H54 (cell line): ENCODE results near the gene PPP1R13L.
"Not testable (repeated sequence)": the region's sequence is repeated elsewhere in the genome, so short reads cannot be mapped to it uniquely, and the experiment has no call there.

Source experiments
- DNase-seq: peaks from one replicate; pipeline ENCODE4 v3.0.0; 2011; ENCODE audit warnings: low spot score, mixed read lengths; ENCODE audit not compliant: insufficient read length
- FAIRE-seq: peaks from 3 replicates; lab custom pipeline; 2011; peaks lifted over from hg19 to GRCh38; lab: Jason Lieb, UNC
- POLR2A ChIP-seq: IDR thresholded peaks from 2 replicates; pipeline ENCODE4 v1.6.1; 2011; ENCODE audit warnings: low read depth, mild to moderate bottlenecking, low read length

Gene PPP1R13L

DNA sequence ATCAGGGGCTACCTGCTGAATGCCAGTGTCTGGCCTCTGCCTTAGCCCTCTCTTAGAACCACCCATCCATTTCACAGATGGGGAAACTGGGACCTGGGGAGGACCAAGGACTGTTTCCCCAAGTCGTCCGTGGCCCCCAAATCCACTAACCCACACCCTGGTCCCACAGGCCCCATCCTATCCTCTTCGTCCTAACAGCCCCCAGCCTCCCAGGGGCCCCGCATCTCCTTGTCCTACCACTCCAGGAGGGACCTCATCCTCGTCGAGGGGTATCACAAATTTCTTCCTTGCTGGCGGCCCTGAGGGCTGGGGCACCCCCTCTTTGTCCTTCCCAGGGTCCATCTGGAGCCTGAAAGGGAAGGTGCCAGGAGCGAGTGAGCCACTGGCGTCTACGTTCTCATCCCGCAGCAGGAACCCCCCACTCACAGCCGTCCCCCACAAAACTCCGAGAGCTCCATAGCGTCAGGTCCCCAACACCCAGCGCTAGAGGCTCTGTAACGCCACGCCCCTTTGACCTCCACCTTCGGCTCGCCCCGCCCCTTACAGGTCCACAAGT lies 18.2 kb upstream of the PPP1R13L start:
- no peak for DNase-seq
- no peak for FAIRE-seq
- no peak for TF ChIP-seq POLR2A

DNA sequence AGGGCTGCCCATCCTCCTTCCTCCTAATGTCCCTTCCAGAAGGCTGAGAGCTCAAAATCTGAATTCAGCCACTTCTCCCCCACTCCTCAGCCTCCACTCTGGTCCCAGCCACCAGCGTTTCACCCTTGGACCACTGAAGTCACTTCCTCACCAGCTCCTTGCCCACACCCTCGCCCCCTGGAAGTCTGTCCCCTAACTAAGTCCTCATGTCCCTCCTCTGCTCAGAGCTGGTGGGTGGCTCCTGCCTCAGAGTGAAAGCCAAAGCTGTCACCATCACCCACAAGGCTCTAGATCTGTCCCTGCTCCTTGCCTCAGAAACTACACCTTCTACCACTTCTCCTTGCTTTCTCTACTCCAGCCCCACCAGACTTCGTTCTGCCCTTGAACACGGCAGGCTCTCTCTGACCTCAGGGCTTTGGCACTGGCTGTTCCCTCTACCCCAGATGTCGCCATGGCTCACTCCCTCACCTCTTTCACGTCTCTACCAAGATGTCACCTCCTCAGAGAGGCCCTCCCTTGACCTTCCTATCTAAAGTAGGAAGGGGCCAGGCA lies 17.2 kb upstream of the PPP1R13L start:
- no peak for DNase-seq
- TF ChIP-seq POLR2A: no peak
- FAIRE-seq: no peak

GRCh38 chr19:45420871-45421270 lies 16.0 kb upstream of the PPP1R13L start:
- no peak for DNase-seq
- no peak for TF ChIP-seq POLR2A
- no peak for FAIRE-seq

DNA sequence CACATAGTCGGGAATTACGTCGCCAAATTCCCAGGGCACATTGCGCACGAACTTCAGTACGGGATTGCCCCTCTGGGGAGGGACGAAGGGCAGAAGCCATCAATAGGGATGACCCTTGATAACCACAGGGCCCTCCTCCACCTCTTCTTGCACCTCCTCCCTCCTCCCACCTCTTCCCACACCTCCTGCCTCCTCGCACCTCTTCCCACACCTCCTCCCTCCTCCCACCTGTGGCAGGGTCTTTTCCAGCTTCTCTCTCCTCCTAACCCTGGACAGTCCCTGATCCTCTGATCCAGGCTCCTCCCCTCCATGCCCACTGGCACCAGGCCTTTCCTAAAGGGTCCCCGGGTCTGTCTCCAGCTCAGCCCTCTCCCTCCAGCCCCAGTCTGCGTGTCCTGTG lies 15.5 kb upstream of the PPP1R13L start:
- no peak for TF ChIP-seq POLR2A
- DNase-seq (no peak), FAIRE-seq (no peak)

DNA sequence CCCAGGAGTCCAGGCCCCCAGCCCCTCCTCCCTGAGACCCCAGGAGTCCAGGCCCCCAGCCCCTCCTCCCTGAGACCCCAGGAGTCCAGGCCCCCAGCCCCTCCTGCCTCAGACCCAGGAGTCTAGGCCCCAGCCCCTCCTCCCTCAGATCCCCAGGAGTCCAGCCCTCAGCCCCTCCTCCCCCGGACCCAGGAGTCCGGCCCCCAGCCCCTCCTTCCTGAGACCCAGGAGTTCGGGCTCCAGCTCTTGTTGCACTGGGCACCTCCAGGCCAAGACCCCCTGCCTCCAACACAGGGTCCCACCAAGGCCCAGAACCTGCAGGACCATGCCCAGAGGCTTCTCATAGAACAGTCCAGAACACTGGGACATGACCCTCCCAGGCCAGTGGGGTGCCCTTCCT lies 15.0 kb upstream of the PPP1R13L start:
- FAIRE-seq (no peak), DNase-seq (no peak)
- TF ChIP-seq POLR2A: no peak

DNA sequence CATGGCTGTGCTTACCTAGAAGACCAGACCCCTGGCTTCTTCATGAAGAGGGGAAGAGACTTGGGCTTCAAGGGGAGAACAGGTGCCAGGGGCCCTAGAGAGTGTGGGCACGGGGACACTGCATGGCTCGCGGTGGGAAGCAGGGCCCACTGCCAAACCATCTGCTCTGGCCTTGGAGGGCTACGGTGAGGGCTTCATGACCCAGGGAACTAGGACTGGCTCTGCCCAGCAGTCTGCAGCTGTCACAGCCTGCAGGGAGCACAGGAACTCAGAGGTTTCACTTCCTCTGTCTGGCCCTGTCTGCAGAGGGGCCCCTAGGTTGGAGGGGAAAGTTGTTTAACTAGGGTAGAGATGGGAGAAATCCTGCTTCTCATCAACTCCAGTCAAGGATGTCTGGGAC lies 14.5 kb upstream of the PPP1R13L start:
- no peak for TF ChIP-seq POLR2A
- DNase-seq (no peak), FAIRE-seq (no peak)

- FAIRE-seq (no peak), DNase-seq (no peak)
- TF ChIP-seq POLR2A: no peak
These were observed 13.9 kb upstream of the PPP1R13L start for GRCh38 chr19:45418802-45419201.

DNA sequence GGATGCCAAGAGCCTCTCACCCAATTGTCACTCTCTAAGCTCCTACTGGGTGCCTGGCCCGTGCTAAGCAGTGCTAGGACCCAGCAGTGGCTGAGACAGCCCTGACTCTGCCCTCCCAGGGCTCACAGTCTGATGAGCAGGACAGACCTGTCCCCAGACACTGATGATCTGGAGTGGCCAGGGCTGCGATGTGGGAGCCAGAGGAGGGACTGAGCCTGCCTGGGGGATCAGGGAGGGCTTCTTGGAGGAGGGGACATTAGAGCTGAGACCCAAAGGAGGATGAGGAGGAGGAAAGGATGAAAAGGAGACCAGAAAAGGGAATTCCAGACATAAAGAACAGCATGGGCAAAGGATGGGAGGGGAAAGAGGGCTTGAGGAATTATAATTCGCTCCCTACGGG lies 12.3 kb upstream of the PPP1R13L start:
- TF ChIP-seq POLR2A: no peak
- FAIRE-seq (no peak), DNase-seq (no peak)

DNA sequence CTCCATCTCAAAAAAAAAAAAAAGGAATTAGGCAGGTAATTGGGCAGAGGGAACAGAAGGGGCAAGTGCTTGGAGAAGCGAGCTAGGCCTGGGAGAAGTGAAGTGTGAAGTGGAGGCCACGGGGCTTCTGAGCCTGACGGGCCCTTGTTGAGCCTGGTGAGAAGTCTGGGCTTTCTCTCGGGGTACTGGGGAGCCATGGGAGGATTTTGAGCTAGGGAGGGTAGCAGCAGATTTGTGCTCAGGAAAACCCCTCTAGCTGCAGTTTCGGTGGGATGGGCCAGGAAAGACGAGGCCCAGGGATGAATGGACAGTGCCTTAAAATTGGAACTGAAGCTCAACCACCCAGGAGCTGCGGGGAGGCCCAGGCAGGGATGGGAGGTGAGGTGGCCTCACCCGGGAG lies 9.6 kb upstream of the PPP1R13L start:
- no peak for DNase-seq
- FAIRE-seq: no peak
- TF ChIP-seq POLR2A: no peak

DNA sequence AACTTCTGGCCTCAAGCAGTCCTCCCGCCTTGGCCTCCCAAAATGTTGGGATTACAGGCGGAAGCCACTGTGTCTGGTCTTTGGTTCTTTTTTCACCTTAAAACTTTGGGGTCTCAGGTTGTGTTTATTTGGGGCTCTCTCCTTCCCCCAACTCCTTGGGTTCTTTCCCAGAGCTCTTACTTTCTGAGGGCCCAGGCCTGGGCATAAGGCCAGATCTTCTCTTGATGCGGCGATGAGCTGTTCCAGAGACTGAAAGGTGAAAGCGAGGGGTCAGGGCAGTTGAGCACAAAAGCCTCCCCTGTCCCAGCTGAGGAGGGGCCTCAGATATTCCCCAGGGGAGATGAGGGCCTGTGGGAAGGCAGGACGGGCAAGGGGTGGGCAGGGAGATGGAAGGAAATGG lies 8.6 kb upstream of the PPP1R13L start:
- FAIRE-seq: no peak
- DNase-seq: no peak
- no peak for TF ChIP-seq POLR2A

GRCh38 chr19:45410330-45410729 lies 5.5 kb upstream of the PPP1R13L start:
- not testable (repeated sequence) for FAIRE-seq, DNase-seq

GRCh38 chr19:45409557-45409920 lies 4.7 kb upstream of the PPP1R13L start:
- no peak for FAIRE-seq
- TF ChIP-seq POLR2A: no peak

GRCh38 chr19:45408830-45409556 lies 4.1 kb upstream of the PPP1R13L start:
- DNase-seq (no peak), FAIRE-seq (no peak)
- TF ChIP-seq POLR2A: no peak

More at GRCh38 chr19:45409557-45409920, 4.7 kb upstream of the PPP1R13L start:
- DNase-seq: no peak

DNA sequence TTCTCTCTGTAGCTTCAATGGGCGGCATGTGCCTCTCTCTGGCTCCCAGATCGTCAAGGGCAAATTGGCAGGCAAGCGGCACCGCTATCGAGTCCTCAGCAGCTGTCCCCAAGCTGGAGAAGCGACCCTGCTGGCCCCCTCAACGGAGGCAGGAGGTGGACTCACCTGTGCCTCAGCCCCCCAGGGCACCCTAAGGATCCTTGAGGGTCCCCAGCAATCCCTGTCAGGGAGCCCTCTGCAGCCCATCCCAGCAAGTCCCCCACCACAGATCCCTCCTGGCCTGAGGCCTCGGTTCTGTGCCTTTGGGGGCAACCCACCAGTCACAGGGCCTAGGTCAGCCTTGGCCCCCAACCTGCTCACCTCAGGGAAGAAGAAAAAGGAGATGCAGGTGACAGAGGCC lies 3.3 kb upstream of the PPP1R13L start:
- no peak for FAIRE-seq
- no peak for DNase-seq

GRCh38 chr19:45407585-45407984 lies 2.7 kb upstream of the PPP1R13L start:
- not testable (repeated sequence) for FAIRE-seq

More for the DNA sequence above, 3.3 kb upstream of the PPP1R13L start:
- no peak for TF ChIP-seq POLR2A

More at GRCh38 chr19:45407585-45407984, 2.7 kb upstream of the PPP1R13L start:
- DNase-seq: not testable (repeated sequence)
